ENCODE measurements around the gene EIF5AL1. TPM values are rescaled to one million over a fixed set of nuclear protein-coding genes. Genes with fewer than 3 reads are reported as not detected.

EIF5AL1 gene
- total RNA-seq, 1 experiment from 2014 or later, result 0.17 TPM

DNA sequence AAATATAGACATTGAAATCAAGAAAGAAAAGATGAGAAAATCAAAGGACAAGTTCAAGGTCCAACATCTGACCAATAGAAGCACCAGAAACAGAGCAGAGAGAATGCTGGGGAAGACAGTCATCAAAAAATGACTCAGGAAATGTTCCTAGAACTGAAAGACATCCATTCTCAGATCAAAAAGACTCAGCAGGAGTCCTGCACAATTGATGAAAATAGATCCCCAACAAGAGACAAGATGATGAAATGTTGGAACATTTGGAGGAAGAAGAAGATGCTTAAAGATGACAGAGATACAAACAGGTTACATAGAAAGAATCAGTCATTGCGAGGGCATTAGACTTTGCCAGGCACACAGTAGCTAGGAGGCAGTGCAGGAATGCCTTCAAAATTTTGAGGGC is 30.0 kb upstream of the EIF5AL1 start:
- no peak overlapping the region for H3K27ac Mint-ChIP-seq
- DNase-seq (ENCODE audit: low spot score) (no peak), ATAC-seq (no peak)
- no peaks in the 10 kb centered on the region for H3K36me3 Mint-ChIP-seq
- no peak overlapping the region for H3K4me3 Mint-ChIP-seq
- peaks cover 6% of the 10 kb centered on the region; the same call in 1 of the 2 replicates for H3K9me3 Mint-ChIP-seq
- H3K27me3 Mint-ChIP-seq (ENCODE audit: low read depth), result peaks cover 7% of the 10 kb centered on the region
- H3K4me1 Mint-ChIP-seq, result no peaks in the 10 kb centered on the region
- TF ChIP-seq NFE2L1 (CRISPR knock-in tag; IDR thresholded peaks at IDR 0.05) (no peak), HMGA2 (CRISPR knock-in tag; IDR thresholded peaks at IDR 0.05) (no peak), FOXK1 (CRISPR knock-in tag; IDR thresholded peaks at IDR 0.05) (no peak)
- TF ChIP-seq, protein P1, sequence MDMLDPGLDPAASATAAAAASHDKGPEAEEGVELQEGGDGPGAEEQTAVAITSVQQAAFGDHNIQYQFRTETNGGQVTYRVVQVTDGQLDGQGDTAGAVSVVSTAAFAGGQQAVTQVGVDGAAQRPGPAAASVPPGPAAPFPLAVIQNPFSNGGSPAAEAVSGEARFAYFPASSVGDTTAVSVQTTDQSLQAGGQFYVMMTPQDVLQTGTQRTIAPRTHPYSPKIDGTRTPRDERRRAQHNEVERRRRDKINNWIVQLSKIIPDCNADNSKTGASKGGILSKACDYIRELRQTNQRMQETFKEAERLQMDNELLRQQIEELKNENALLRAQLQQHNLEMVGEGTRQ (CRISPR knock-in tag; IDR thresholded peaks at IDR 0.05), result no peak
- POLR2A ChIA-PET, result no interaction called here
- CTCF ChIA-PET, result interaction anchor here (0.7 to 2.3 kb wide), 4 partner anchors 11 to 108 kb away, joined by 3 to 10 read pairs (median 5); no protein-coding TSS in a partner anchor

DNA sequence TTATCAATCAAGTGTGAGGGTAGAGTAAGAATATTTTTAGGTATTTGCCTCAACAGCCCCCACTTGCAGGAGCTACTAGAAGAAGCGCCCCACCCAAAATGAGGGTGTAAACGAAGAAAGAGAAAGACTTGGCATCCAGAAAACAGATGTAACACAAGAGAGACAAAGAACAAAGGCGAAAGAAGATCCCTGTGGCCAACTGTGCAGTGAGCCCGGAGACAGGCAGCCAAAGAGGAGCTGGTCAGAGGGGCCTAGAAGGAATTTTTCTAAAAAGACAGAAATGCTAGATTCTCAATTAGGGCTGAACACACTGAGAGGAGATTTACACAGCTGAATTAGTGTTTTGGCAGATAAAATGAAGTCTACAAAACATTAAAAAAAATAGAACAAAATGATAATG is 29.6 kb upstream of the EIF5AL1 start:
- ChIA-PET POLR2A (no interaction called here), CTCF (interaction anchor here (0.7 to 1.2 kb wide), 3 partner anchors 11 to 108 kb away, joined by 3 to 7 read pairs (median 3); no protein-coding TSS in a partner anchor)
- H3K27me3 Mint-ChIP-seq (ENCODE audit: low read depth), result peaks cover 7% of the 10 kb centered on the region
- H3K27ac Mint-ChIP-seq, result no peak overlapping the region
- no peak overlapping the region for H3K4me3 Mint-ChIP-seq
- peaks cover under 1% of the 10 kb centered on the region; the same call in 1 of the 2 replicates for H3K4me1 Mint-ChIP-seq
- DNase-seq (ENCODE audit: low spot score), result no peak
- H3K9me3 Mint-ChIP-seq, result peaks cover 6% of the 10 kb centered on the region; the same call in 1 of the 2 replicates
- no peaks in the 10 kb centered on the region for H3K36me3 Mint-ChIP-seq
- no peak for ATAC-seq
- TF ChIP-seq, protein P2, sequence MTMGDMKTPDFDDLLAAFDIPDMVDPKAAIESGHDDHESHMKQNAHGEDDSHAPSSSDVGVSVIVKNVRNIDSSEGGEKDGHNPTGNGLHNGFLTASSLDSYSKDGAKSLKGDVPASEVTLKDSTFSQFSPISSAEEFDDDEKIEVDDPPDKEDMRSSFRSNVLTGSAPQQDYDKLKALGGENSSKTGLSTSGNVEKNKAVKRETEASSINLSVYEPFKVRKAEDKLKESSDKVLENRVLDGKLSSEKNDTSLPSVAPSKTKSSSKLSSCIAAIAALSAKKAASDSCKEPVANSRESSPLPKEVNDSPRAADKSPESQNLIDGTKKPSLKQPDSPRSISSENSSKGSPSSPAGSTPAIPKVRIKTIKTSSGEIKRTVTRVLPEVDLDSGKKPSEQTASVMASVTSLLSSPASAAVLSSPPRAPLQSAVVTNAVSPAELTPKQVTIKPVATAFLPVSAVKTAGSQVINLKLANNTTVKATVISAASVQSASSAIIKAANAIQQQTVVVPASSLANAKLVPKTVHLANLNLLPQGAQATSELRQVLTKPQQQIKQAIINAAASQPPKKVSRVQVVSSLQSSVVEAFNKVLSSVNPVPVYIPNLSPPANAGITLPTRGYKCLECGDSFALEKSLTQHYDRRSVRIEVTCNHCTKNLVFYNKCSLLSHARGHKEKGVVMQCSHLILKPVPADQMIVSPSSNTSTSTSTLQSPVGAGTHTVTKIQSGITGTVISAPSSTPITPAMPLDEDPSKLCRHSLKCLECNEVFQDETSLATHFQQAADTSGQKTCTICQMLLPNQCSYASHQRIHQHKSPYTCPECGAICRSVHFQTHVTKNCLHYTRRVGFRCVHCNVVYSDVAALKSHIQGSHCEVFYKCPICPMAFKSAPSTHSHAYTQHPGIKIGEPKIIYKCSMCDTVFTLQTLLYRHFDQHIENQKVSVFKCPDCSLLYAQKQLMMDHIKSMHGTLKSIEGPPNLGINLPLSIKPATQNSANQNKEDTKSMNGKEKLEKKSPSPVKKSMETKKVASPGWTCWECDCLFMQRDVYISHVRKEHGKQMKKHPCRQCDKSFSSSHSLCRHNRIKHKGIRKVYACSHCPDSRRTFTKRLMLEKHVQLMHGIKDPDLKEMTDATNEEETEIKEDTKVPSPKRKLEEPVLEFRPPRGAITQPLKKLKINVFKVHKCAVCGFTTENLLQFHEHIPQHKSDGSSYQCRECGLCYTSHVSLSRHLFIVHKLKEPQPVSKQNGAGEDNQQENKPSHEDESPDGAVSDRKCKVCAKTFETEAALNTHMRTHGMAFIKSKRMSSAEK (CRISPR knock-in tag; IDR thresholded peaks at IDR 0.05; ENCODE audit: borderline replicate concordance), result no peak
- TF ChIP-seq, protein P3, sequence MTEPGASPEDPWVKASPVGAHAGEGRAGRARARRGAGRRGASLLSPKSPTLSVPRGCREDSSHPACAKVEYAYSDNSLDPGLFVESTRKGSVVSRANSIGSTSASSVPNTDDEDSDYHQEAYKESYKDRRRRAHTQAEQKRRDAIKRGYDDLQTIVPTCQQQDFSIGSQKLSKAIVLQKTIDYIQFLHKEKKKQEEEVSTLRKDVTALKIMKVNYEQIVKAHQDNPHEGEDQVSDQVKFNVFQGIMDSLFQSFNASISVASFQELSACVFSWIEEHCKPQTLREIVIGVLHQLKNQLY (CRISPR knock-in tag; IDR thresholded peaks at IDR 0.05), result no peak
- TF ChIP-seq RORB (CRISPR knock-in tag; IDR thresholded peaks at IDR 0.05) (no peak), ZNF121 (CRISPR knock-in tag; IDR thresholded peaks at IDR 0.05) (no peak)
- TF ChIP-seq, protein P4, sequence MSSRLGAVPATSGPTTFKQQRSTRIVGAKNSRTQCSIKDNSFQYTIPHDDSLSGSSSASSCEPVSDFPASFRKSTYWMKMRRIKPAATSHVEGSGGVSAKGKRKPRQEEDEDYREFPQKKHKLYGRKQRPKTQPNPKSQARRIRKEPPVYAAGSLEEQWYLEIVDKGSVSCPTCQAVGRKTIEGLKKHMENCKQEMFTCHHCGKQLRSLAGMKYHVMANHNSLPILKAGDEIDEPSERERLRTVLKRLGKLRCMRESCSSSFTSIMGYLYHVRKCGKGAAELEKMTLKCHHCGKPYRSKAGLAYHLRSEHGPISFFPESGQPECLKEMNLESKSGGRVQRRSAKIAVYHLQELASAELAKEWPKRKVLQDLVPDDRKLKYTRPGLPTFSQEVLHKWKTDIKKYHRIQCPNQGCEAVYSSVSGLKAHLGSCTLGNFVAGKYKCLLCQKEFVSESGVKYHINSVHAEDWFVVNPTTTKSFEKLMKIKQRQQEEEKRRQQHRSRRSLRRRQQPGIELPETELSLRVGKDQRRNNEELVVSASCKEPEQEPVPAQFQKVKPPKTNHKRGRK (CRISPR knock-in tag; IDR thresholded peaks at IDR 0.05; ENCODE audit: borderline replicate concordance), result no peak

DNA sequence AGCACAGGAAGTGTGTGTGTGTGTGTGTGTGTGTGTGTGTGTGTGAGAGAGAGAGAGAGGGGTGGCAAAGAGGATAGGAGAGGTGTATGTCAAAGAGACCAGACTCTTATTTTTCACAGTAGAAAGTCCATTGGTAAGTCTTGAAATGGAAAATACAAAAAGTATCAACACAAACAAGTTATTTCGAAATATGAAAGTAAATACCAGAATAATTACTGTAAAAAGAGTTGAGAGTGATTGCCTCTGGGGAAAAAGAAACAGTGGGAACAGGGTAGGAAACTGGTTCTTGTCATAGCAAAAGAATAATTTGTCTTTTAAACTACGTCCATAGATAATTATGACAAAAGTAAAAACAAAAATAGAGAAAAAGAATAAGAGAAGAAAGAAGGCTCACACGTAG is 29.0 kb upstream of the EIF5AL1 start:
- Mint-ChIP-seq H3K27ac (no peak overlapping the region), H3K9me3 (peaks cover 6% of the 10 kb centered on the region; the same call in 1 of the 2 replicates), H3K4me3 (no peak overlapping the region), H3K27me3 (ENCODE audit: low read depth) (peaks cover 7% of the 10 kb centered on the region), H3K36me3 (no peaks in the 10 kb centered on the region), H3K4me1 (peaks cover 4% of the 10 kb centered on the region; the same call in 1 of the 2 replicates)
- POLR2A ChIA-PET, result no interaction called here
- DNase-seq (ENCODE audit: low spot score), result no peak
- no peak for ATAC-seq
- CTCF ChIA-PET, result interaction anchor here (0.9 to 1.2 kb wide), 2 partner anchors 12 to 109 kb away, joined by 3 to 7 read pairs; no protein-coding TSS in a partner anchor
- TF ChIP-seq, protein P5, sequence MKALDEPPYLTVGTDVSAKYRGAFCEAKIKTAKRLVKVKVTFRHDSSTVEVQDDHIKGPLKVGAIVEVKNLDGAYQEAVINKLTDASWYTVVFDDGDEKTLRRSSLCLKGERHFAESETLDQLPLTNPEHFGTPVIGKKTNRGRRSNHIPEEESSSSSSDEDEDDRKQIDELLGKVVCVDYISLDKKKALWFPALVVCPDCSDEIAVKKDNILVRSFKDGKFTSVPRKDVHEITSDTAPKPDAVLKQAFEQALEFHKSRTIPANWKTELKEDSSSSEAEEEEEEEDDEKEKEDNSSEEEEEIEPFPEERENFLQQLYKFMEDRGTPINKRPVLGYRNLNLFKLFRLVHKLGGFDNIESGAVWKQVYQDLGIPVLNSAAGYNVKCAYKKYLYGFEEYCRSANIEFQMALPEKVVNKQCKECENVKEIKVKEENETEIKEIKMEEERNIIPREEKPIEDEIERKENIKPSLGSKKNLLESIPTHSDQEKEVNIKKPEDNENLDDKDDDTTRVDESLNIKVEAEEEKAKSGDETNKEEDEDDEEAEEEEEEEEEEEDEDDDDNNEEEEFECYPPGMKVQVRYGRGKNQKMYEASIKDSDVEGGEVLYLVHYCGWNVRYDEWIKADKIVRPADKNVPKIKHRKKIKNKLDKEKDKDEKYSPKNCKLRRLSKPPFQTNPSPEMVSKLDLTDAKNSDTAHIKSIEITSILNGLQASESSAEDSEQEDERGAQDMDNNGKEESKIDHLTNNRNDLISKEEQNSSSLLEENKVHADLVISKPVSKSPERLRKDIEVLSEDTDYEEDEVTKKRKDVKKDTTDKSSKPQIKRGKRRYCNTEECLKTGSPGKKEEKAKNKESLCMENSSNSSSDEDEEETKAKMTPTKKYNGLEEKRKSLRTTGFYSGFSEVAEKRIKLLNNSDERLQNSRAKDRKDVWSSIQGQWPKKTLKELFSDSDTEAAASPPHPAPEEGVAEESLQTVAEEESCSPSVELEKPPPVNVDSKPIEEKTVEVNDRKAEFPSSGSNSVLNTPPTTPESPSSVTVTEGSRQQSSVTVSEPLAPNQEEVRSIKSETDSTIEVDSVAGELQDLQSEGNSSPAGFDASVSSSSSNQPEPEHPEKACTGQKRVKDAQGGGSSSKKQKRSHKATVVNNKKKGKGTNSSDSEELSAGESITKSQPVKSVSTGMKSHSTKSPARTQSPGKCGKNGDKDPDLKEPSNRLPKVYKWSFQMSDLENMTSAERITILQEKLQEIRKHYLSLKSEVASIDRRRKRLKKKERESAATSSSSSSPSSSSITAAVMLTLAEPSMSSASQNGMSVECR (CRISPR knock-in tag; IDR thresholded peaks at IDR 0.05; ENCODE audit: borderline replicate concordance), result no peak
- TF ChIP-seq, protein P6, sequence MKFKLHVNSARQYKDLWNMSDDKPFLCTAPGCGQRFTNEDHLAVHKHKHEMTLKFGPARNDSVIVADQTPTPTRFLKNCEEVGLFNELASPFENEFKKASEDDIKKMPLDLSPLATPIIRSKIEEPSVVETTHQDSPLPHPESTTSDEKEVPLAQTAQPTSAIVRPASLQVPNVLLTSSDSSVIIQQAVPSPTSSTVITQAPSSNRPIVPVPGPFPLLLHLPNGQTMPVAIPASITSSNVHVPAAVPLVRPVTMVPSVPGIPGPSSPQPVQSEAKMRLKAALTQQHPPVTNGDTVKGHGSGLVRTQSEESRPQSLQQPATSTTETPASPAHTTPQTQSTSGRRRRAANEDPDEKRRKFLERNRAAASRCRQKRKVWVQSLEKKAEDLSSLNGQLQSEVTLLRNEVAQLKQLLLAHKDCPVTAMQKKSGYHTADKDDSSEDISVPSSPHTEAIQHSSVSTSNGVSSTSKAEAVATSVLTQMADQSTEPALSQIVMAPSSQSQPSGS (CRISPR knock-in tag; IDR thresholded peaks at IDR 0.05; ENCODE audit: borderline replicate concordance, low read depth), result no peak
- no peak for TF ChIP-seq GTF2I (CRISPR knock-in tag; conservative IDR thresholded peaks at IDR 0.05)
- TF ChIP-seq FOXP1 (CRISPR knock-in tag; IDR thresholded peaks at IDR 0.05; ENCODE audit: borderline replicate concordance), result no peak
- TF ChIP-seq CBFB (CRISPR knock-in tag; IDR thresholded peaks at IDR 0.05; ENCODE audit: low read depth), result no peak
- TF ChIP-seq TCF7 (CRISPR knock-in tag; IDR thresholded peaks at IDR 0.05; ENCODE audit: low read depth), result no peak

All from WTC11 (cell line).